ENCODE results near the gene SIX2. TPM values are rescaled to one million over a fixed set of nuclear protein-coding genes. Genes with fewer than 3 reads are reported as not detected.

Gene SIX2
- total and polyA plus RNA-seq, 2 donors (not counting 1 experiment from before 2014, with no cell fraction given), result 0.03 TPM; not detected in 1

DNA sequence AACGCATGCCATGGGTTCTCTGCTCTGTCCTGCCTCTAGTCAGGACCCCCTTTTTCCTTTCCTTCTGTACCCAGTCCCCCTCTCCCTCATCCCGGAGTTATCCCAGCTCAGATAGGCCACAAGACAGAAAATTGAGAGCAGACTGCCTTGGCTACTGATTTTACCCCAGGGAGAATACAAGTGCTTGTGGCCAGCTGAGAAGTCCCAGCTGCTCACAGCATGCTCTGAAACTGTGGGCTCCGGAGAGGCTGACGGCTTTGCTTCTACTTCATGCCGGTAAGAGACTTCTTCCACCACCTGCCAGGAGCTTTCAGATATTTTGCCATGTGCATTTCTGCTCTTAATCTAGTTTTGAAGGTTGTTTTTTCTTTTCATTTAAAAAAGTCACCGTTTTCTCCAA is 20.0 kb upstream of the SIX2 start:
- no peaks in the 10 kb centered on the region for H4K20me1 ChIP-seq (ENCODE audit: control insufficient read depth, extremely low read depth, insufficient read depth, low read length)
- H3K4me1 ChIP-seq (ENCODE audit: control insufficient read depth, extremely low read depth, insufficient read depth, low read length), result no peaks in the 10 kb centered on the region
- no peak overlapping the region for H3K27ac ChIP-seq (ENCODE audit: insufficient read depth, low read length)
- H3K9me3 ChIP-seq (ENCODE audit: control insufficient read depth, insufficient read depth, low read depth, low read length), result no peaks in the 10 kb centered on the region
- H3K27me3 ChIP-seq (ENCODE audit: control insufficient read depth, insufficient read depth, low read length), result peaks cover 9% of the 10 kb centered on the region
- no peak overlapping the region for H3K4me2 ChIP-seq (ENCODE audit: extremely low read depth, insufficient read depth, low read length)
- H3K36me3 ChIP-seq (ENCODE audit: control insufficient read depth, insufficient read depth, low read length), result no peaks in the 10 kb centered on the region
- no peaks in the 10 kb centered on the region for H3K79me2 ChIP-seq (ENCODE audit: control insufficient read depth, insufficient read depth, low read length)
- TF ChIP-seq EZH2 (IDR thresholded peaks at IDR 0.05; ENCODE audit: low read length, missing control alignments), result no peak
- TF ChIP-seq, protein P1, sequence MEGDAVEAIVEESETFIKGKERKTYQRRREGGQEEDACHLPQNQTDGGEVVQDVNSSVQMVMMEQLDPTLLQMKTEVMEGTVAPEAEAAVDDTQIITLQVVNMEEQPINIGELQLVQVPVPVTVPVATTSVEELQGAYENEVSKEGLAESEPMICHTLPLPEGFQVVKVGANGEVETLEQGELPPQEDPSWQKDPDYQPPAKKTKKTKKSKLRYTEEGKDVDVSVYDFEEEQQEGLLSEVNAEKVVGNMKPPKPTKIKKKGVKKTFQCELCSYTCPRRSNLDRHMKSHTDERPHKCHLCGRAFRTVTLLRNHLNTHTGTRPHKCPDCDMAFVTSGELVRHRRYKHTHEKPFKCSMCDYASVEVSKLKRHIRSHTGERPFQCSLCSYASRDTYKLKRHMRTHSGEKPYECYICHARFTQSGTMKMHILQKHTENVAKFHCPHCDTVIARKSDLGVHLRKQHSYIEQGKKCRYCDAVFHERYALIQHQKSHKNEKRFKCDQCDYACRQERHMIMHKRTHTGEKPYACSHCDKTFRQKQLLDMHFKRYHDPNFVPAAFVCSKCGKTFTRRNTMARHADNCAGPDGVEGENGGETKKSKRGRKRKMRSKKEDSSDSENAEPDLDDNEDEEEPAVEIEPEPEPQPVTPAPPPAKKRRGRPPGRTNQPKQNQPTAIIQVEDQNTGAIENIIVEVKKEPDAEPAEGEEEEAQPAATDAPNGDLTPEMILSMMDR (conservative IDR thresholded peaks at IDR 0.05 in 1 of 2, IDR thresholded peaks at IDR 0.05 in 1 of 2; ENCODE audit: low read depth in 1 of 2, low read length in 2 of 2), result no peak
- no peak overlapping the region for H2AFZ ChIP-seq (ENCODE audit: low read length)
- no peak overlapping the region for H3K4me3 ChIP-seq (replicated peaks in 1 of 4; ENCODE audit: control extremely low read depth in 1 of 4, insufficient read depth in 1 of 4, low read depth in 3 of 4, low read length in 4 of 4)
- H3K9ac ChIP-seq (ENCODE audit: insufficient read depth, low read length), result no peak overlapping the region
- DNase-seq (ENCODE audit: low read depth in 2 of 2), result peak in 1 of 2 donors; percentile 38

DNA sequence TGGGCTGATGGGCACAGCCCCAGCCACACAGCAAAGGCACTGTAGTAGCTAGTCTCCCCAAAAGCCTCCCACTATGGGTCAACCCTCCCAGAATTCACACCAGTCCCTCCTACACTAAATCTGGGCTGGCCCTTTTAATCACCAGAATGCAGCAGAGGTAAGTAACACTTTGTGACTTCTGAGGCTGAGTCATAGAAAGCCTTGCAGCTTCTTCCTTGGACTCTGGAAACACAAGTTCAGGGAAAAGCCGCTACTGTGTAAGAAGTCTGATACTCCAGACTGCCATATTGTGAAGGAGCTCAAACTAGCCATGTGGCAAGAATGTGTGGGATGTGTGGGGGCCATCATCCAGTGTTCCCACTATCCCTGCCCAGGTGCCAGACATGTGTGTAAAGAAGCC is 19.0 kb upstream of the SIX2 start:
- Histone ChIP-seq H3K4me3 (replicated peaks in 1 of 4; ENCODE audit: control extremely low read depth in 1 of 4, insufficient read depth in 1 of 4, low read depth in 3 of 4, low read length in 4 of 4) (no peak overlapping the region), H3K4me2 (ENCODE audit: extremely low read depth, insufficient read depth, low read length) (no peak overlapping the region), H3K27me3 (ENCODE audit: control insufficient read depth, insufficient read depth, low read length) (peaks cover 9% of the 10 kb centered on the region), H3K4me1 (ENCODE audit: control insufficient read depth, extremely low read depth, insufficient read depth, low read length) (no peaks in the 10 kb centered on the region), H3K9me3 (ENCODE audit: control insufficient read depth, insufficient read depth, low read depth, low read length) (no peaks in the 10 kb centered on the region), H4K20me1 (ENCODE audit: control insufficient read depth, extremely low read depth, insufficient read depth, low read length) (no peaks in the 10 kb centered on the region), H3K27ac (ENCODE audit: insufficient read depth, low read length) (no peak overlapping the region), H3K9ac (ENCODE audit: insufficient read depth, low read length) (no peak overlapping the region), H3K36me3 (ENCODE audit: control insufficient read depth, insufficient read depth, low read length) (no peaks in the 10 kb centered on the region), H3K79me2 (ENCODE audit: control insufficient read depth, insufficient read depth, low read length) (no peaks in the 10 kb centered on the region), H2AFZ (ENCODE audit: low read length) (no peak overlapping the region)
- TF ChIP-seq, protein P1 (conservative IDR thresholded peaks at IDR 0.05 in 1 of 2, IDR thresholded peaks at IDR 0.05 in 1 of 2; ENCODE audit: low read depth in 1 of 2, low read length in 2 of 2), result no peak
- DNase-seq (ENCODE audit: low read depth in 2 of 2), result peak; percentile 35 to 49

DNA sequence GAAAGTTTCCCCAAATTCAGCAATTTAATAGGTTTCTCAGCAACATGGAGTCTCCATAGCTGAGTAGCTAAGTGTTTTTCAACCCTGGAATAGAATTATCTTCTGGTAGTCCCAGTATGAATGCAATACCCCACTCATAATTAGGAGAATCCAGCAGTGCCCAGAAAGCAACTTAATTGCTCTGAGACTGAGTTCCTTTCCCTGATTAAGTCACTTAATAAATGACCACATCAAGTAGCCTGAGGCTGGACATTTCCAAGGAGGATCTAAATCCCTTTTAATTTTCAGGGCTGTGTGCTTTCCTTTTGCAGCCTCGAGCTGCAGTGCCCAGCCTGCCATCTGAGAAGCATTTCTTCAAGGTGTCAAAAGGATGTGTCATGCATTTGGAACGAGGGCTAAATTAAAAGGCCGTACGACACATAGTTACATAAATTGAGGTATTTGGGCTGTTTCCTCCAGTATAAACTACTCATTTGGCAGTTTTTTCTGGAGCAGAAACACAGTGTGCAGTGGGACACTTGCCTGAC is 17.7 kb upstream of the SIX2 start:
- Histone ChIP-seq H3K9ac (ENCODE audit: insufficient read depth, low read length) (no peak overlapping the region), H3K4me1 (ENCODE audit: control insufficient read depth, extremely low read depth, insufficient read depth, low read length) (no peaks in the 10 kb centered on the region), H3K27me3 (ENCODE audit: control insufficient read depth, insufficient read depth, low read length) (peaks cover 11% of the 10 kb centered on the region), H3K4me3 (replicated peaks in 1 of 4; ENCODE audit: control extremely low read depth in 1 of 4, insufficient read depth in 1 of 4, low read depth in 3 of 4, low read length in 4 of 4) (no peak overlapping the region), H3K9me3 (ENCODE audit: control insufficient read depth, insufficient read depth, low read depth, low read length) (no peaks in the 10 kb centered on the region), H3K27ac (ENCODE audit: insufficient read depth, low read length) (no peak overlapping the region), H3K79me2 (ENCODE audit: control insufficient read depth, insufficient read depth, low read length) (no peaks in the 10 kb centered on the region), H3K4me2 (ENCODE audit: extremely low read depth, insufficient read depth, low read length) (no peak overlapping the region), H3K36me3 (ENCODE audit: control insufficient read depth, insufficient read depth, low read length) (no peaks in the 10 kb centered on the region), H2AFZ (ENCODE audit: low read length) (no peak overlapping the region), H4K20me1 (ENCODE audit: control insufficient read depth, extremely low read depth, insufficient read depth, low read length) (no peaks in the 10 kb centered on the region)
- TF ChIP-seq EZH2 (IDR thresholded peaks at IDR 0.05; ENCODE audit: low read length, missing control alignments), result no peak
- TF ChIP-seq, protein P1 (conservative IDR thresholded peaks at IDR 0.05 in 1 of 2, IDR thresholded peaks at IDR 0.05 in 1 of 2; ENCODE audit: low read depth in 1 of 2, low read length in 2 of 2), result no peak
- DNase-seq (ENCODE audit: low read depth in 2 of 2), result no peak
